GM21825 (cell line): ENCODE data around the gene MPG.

Experiments used
- ATAC-seq: cut with Tn5 transposase; IDR thresholded peaks from one replicate; pipeline ENCODE4 v1.9.1; 2021; ENCODE audit warnings: mild to moderate bottlenecking, moderate library complexity; ENCODE audit not compliant: unreplicated experiment

Gene MPG

DNA sequence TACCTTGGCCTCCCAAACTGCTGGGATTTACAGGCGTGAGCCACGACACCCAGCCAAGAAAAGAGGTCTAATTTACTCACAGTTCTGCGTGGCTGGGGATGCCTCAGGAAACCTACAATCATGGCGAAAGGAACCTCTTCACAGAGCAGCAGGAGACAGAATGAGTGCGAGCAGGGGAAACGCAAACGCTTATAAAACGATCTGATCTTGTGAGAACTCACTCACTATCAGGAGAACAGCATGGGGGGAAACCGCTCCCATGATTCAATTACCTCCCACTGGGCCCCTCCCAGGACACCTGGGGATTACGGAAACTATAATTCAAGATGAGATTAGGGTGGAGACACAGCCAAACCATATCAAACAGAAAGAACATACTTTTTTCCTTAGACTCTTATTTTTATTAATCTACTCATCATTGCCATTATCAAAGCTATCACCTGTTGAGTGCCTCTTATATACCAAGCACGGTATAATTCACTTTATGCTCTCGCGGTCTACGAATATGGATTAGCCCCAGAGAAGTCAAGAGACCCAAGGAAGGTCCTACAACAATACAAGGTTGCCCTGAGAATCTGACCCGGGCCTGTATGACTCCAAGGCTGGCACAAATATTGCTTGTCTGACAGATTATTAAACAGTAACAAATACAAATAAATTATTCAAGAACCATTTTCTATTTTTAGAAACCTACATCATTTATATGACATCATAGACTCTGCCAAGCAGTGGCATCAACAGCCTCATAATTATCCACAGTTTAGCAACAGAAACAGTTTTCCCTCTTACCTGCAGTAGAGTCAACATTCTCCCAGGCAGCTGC lies 27.0 kb upstream of the MPG start:
- no peak for ATAC-seq

DNA sequence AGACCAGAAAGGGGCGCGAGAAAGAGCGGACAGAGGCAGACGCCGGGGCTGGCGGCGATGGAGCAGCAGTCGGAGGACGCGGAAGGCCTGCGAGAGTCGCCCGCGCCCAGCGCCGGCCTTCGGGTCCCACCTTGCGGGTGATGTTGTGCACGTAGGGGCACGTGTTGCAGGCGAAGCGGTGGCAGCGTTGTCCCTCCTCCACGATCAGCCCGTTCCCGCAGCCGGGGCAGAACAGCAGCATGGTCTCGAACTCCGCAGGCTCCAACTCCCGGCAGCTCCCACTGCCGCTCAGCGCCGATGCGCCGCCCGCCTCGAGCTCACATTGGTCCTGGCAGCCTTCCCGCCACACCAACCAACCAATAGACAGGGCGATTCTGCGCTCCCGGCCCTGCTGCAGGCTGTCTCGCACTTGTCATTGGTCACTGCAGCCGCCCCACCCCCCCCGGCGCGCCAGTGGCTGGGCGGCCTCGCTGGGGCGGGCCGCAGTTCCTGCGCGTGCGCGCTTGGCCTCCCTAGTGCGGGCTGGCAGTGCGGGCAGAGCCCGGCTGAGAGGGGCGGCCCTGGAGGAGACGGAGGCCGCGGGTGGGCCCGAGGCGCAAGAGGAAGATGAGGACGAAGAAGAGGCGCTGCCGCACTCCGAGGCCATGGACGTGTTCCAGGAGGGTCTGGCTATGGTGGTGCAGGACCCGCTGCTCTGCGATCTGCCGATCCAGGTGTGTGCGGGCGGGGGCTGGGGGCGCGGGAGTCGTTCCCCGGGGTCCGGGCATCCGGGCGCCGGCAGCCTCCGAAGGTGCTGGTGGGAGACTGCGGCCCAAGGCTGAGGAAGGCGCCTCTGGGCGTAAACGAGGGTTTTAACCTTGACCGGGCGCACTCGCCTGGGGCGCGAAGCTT lies 24.4 kb upstream of the MPG start, which contains the start of the genes POLR3K and SNRNP25:
Gene POLR3K, minus strand, starts transcription at position 263 of the 891 bp plus-strand sequence. Its CDS starts 22 bp downstream, at position 241.
Gene SNRNP25, plus strand, starts transcription at position 483 of the 891 bp plus-strand sequence. Its CDS starts 189 bp downstream, at position 672.
- peak; percentile 85 for ATAC-seq

DNA sequence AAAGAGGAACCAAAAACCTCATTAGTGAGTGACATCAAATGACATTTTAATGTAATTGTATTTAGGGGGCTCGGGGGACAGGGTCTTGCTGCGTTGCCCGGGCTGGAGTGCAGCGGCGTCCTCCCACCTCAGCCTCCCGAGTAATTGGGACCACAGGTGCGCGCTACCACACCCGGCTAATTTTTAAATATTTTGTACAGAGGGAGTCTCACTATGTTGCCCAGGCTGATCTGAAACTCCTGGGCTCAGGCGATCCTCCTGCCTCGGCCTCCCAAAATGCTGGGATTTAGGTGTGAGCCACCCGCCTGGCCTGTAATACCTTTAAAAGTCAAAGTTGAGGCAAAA lies 23.8 kb upstream of the MPG start:
- ATAC-seq: no peak

DNA sequence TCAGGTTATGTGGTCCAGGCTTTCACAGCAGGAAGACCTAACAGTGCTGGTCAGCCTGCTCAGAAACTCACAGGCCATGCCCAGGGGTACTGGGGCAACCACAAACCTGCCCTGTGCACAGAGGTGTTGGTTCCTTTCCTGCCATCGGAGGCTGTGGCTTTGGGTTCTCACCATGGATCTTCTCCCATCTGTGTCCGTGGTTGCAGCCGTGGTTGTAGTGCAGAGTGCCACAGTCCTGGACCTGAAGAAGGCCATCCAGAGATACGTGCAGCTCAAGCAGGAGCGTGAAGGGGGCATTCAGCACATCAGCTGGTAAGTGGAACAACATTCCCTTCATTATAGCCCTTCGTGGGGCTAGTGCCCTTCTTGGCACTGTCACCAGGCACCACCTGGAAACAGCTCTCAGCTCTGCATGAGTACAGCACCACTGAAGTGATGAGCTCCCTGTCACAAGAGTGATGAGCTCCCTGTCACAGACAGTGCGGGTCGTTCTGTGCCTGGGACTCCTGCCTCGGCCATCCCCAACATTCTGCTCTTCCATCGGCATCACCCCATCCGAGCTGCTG lies 22.4 kb upstream of the MPG start:
- no peak for ATAC-seq

DNA sequence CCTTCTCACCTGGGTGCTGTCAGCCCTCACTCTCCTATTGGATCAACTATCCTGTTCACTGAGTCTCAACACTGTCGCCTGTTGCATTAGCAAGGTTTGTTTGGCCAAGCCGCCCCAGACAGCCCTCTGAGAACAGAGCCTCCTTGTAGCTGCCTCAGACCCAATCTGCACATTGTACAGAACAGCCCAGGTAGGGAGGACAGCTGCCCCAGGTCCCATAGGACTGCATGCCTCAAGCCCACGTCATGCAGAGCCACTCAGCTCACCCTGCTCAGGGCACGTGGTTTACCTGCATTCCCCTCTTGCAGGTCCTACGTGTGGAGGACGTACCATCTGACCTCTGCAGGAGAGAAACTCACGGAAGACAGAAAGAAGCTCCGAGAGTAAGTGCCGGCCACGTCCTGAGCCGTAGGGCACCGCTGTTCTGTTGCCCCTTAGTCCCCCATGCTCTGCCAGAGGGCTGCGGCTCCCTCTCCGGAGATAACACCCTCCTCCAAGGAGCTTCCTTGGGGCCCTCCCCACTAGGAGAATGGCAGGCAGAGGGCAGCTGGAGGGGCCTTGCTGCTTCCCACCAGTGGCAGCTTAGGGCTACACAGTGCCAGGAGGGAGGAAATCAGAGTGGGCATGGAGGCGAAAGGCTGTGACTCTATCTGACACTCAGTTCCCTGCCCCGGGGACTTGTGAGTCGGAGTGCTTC lies 21.6 kb upstream of the MPG start:
- no peak for ATAC-seq

DNA sequence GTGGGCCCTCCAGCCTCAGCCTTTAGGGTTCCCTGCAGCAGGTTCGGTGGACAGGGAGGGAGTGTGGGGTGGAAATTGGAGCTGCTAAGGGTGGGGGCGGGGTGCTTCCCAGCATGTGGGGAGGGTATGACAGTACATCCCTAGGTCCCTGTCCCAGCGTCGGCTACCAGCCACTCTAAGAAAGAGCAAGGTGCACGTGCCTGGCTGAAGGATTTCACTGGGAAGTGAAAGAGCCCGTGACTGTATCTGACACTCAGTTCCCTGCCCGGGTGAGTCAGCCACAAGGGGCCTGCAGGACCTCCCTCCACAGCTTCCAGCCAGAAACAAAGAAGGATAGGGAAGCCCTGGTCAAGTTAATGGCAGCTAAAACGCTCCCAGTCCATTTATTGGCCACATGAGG lies 20.3 kb upstream of the MPG start:
- no peak for ATAC-seq

DNA sequence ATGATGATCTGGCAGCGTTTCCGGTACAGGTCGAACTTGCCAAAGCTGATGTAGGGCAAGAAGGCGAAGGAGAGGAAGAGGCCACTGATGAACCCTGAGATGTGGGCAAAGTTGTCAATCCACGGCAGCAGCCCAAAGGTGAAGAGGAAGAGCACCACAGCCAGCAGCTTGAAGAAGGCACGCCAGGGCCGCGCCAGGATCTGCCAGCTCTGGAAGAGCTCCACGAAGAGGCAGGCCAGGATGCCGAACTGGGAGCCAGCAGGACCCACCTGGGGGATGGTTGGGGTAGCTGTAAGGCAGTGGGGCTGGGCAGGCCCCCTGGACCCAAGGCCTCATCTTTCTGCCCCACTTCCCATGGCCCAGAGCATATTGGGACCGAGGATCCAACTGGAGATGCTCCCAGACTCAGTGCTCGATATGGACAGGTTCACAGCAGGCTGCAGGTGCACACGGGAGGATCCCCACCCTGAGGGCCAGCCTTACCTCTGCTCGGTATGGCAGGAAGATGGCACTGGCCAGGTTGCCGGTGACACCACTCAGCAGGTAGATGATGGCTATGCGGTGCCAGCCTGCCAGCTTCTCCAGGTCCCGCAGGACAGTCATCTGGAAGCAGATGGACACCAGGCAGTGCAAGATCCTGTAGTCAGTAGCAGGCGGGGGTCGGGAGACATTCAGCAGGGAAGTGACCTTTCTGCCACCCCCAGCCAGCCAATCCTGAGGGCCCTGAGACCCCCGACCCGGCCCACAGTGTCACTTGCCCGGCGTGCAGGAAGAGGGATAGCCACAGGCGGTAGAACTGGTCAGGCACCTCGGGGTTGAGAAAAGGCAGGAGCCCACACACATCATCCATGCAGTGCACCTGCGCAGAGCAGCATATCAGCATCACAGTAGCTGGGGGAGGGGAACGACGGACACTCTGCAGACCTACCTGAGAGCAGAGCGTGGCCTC lies 19.3 kb upstream of the MPG start:
- ATAC-seq: no peak

DNA sequence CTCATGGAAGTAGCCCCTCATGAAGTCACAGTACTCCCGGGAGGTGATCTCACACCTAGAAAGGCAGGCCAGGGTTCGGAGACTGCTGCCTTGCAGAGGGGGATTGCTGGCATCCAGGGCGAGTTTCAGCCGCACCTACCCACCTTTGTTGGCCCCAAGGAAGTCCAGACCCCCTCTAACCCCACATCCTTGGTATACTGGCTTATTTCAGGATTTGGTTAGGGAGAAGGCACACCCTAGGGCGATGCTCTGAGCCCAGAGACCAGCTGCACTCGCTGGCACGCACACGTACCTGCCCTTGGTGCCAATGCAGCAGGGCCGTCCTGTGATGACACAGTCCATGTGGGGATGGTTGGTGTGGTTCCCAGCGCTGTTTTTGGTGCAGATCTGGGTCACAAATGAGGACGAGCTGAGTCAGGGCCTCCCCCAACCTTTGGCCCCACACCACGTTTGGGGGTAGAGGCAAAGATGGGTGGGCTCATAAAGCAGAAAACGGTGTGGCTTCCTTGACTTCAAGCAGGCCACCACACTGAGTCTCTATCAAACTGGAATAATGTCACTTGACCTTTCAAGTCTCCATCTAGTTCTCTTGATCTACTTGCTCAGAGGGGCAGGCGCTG lies 18.5 kb upstream of the MPG start:
- no peak for ATAC-seq

DNA sequence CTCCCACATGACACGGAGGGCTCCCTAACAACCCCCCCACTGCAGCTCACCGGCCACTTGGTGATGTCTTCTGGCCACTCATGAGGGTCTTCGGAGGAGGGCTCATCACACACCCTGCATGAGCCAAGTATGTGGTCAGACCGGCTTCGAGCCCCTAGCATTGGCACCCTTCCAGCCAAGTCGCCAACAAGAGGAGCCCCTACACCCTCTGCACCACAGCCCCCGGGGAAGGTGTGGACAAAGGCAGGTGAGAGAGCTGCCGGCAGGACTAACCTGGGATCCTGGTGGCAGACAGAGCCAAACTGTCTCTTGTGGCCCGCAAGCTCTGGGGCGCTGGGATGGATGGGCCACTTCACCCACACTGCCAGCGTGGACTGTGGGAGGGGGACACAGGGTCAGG lies 17.9 kb upstream of the MPG start:
- no peak for ATAC-seq

DNA sequence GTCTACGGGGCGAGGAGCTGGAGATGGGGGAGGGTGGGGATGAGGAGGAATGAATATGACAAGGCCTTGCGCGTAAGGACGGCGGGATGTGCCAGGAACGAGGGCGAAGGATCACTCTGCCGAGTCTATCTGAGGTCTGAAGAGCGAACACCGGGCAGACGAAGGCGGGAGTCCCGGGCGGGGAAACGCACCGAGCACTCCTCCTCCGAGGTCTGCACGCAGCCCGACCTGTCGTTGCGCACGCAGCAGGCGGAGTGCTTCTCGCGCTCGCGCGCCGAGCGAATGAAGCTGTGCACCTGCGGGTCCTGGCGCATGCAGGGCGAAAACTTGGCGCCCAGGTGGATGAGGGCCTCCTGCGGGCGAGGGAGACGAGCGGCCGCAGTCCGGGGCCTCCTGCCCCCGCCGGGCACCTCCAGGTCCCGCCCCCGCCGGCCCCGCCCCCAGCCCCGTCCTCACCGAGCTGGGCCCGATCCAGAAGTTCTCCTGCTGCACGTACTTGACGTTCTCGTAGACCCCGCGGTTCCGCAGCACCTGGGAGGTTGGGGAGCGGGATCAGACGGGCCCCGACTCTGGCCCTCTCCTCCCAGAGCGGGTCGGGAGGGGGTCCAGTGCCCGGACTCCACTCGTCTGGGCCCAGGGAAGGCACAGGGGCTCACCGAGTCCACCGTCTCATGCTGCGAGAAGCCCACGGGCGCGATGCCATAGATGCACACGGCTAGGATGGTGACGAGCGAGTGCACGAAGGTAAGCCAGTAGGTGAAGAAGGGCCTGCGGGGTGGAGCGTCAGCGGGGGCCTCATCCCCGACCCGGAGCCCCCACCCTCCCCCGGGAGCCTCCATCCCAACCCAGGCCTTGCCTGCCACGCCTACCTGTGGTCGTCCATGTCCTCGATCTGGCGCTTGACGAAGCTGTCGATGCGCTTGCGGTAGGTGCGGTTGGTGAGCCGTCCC lies 16.8 kb upstream of the MPG start:
- ATAC-seq: no peak

DNA sequence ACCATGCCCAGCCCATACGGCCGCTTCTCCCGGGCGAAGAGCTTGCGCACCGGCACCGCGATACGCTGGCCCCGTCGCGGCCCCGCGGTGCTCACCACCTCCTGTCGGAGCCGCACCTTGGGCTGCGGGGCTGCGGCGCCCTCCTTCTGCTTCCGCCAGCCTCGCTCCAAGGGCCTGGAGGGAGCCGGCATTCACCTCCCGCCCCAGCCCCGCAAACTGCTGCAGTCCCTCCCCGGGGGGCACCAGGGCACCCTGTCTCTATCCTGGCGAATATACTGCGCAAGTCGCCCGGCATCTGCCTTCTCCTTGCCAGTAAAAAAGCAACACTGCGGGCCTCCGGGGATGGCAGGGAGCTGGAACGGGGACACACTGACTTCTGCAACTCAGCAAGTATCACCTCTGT lies 16.1 kb upstream of the MPG start:
- no peak for ATAC-seq

DNA sequence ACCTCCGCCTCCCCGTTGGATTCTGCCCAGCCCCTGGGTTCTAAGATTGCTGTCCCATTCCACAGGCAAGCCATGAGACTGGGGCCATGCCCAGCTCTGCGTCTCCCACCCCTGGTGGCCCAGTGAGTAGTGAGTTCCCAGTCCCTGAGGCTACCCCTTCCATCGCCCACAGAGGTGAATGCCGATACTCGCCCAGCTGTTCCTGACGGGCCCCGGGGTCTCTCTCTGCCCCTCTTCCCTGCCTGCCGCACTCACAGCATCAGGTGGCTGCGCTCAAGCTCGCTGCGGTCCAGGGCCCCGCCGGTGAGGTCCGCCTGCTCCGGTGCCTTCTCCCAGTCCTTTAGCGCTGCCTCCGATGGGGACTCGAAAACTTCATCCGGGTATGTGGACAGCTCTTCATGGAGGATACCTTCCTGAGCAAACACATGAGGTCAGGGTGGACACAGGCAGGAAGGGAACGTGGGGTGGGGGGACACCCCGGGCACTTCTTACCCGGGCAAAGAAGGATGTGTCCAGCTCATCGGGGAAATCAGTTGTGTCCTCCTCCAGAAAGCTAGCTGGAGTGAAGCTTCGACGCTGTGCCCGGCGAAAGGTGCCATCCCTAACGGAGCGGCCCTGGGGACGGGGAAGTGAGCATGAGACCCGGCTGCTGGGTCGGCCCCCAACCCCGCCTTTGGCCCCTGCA lies 15.6 kb upstream of the MPG start:
- no peak for ATAC-seq

DNA sequence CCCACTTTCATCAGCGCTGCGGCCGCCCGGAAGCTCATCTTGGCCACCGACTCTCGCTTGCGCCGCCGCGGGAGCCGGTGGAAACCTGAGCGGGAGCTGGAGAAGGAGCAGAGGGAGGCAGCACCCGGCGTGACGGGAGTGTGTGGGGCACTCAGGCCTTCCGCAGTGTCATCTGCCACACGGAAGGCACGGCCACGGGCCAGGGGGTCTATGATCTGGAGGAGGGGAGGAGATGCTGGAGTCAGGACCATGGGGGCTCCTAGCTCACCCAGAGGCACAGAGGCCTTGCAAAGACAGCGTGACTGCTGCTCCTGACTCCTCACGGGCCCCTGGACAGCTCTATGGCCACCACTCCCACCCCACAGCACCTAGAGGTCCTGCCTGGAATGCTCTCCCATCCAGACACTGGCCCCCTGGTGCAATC lies 15.0 kb upstream of the MPG start:
- no peak for ATAC-seq

DNA sequence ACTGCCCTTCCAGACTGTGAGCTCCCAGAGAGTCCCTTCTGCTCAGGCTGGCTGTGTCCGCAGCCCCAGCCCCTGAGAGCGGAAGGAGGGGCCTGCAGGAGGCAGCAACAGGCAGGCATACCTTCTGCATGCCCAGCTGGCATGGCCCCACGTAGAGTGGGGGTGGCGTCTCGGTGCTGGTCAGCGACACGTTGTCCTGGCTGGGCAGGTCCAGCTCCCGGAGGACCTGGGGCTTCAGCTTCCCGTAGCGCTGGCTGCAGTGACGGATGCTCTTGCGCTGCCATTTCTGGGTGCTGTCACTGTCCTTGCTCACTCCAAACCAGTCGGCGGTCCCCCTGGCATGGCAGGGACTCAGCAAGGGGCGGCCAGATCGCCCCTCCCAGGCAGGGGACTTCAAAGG lies 14.6 kb upstream of the MPG start:
- ATAC-seq: no peak

DNA sequence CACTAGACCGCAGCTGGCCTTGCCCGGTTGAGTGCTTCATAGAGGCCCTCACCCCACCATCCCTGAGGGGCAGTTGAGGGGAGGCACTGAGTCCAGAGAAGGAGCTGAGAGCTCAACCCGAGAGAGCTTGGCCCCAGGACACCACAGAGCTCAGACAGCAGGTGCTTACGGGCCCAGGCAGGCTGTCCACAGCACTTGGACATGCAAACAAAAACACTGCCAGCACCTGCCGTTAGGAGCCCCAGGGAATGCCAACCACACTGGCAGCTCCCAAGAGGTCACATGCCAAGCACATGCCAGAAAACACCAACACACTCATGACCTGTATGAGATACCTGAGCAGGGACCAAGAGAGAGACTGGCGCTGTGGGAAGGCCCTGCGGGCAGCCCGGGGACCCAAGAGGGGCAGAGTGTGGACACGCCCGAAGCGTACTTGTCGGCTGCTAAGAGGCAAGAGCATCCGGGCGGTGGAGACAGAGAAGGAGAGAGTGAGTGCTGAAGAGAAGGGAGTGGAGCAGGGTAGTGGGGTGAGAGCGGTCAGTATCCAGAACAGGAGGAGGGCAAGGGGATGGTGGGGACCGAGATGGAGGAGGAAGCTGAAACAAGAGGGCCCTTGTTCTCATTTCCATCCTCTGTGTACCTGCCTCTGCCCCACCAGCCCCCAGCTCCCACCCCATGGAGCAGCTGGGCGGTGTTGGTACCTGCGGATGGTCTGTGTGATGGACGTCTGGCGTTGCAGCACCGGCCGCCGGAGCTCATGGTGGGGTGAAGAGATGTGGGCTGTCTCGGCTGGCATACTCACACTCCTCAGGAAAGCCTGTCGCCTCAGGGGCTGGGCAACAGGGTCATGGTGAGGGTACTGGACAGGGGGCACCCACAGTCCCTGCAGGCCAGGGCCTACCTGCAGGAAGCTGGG lies 13.8 kb upstream of the MPG start:
- no peak for ATAC-seq

DNA sequence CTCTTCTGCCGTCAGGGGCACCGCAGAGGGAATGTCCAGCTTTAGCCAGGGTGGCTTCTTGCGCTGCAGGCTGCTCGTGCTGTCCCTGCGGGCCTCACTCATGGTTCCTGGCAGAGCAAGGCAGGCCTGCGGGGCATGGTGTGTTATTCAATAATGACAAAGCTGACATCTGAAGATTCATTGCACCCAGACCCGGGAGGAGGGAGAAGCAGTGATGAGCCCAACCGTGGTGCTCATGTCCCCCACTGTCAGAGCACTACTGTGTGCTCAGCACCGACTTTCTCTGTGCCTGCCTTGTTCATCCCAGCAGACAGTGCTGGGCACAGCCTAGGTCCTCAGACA lies 13.1 kb upstream of the MPG start:
- no peak for ATAC-seq

DNA sequence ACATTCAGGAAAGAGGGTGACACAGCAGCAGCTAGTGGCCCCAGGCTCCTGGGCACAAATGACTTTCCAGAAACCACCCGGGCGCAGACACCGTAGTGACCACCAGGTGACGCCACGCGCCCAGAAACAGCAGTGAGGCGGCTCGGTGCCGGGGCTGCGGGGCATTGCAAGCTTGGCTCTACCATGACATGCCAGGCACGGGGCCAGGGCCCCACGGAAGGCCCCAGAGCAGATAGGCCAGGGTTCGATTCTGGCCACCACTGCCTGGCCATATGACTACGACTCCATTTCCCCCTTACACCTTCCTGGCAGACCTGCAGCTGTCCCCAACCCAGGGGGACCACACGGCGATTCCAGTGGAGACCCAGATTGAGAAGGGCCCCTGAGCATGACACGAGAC lies 12.3 kb upstream of the MPG start:
- ATAC-seq: no peak
